RWPE2 (cell line): ENCODE results near the gene LRP1.

Source experiments
- ATAC-seq: fragments of 200-7000 bp; cut with Tn5 transposase; 3 replicates; pipeline ENCODE4 v1.9.1; 2021; ENCODE audit warnings: low read depth
- DNase-seq: peaks from one replicate; pipeline ENCODE4 v3.0.0-alpha.2; 2020; ENCODE audit warnings: low spot score
- H3K27ac ChIP-seq: fragments of 450-650 bp; 2 replicates; pipeline ENCODE4 v1.5.1; 2017; ENCODE audit warnings: mild to moderate bottlenecking; ENCODE audit not compliant: poor library complexity, severe bottlenecking
- H3K27me3 ChIP-seq: fragments of 250-450 bp; sonication (Bioruptor Pico); 2 replicates; pipeline ENCODE4 v1.5.1; 2021; ENCODE audit warnings: mild to moderate bottlenecking, moderate library complexity; ENCODE audit not compliant: insufficient read depth, poor library complexity, severe bottlenecking
- H3K36me3 ChIP-seq: fragments of 250-450 bp; sonication (Bioruptor Pico); 2 replicates; pipeline ENCODE4 v1.5.1; 2020; ENCODE audit warnings: low read depth, mild to moderate bottlenecking, moderate library complexity
- H3K4me1 ChIP-seq: fragments of 250-450 bp; sonication (Bioruptor Pico); 2 replicates; pipeline ENCODE4 v1.5.1; 2021; ENCODE audit warnings: mild to moderate bottlenecking, moderate library complexity; ENCODE audit not compliant: insufficient read depth, poor library complexity, severe bottlenecking
- H3K4me3 ChIP-seq: fragments of 250-450 bp; sonication (Bioruptor Pico); 2 replicates; pipeline ENCODE4 v1.5.1; 2021; ENCODE audit warnings: mild to moderate bottlenecking, moderate library complexity; ENCODE audit not compliant: severe bottlenecking
- H3K9me3 ChIP-seq: fragments of 250-450 bp; sonication (Bioruptor Pico); 2 replicates; pipeline ENCODE4 v1.5.1; 2021; ENCODE audit warnings: mild to moderate bottlenecking, moderate library complexity; ENCODE audit not compliant: severe bottlenecking
- TF ChIP-seq, protein P1 (sequence below): fragments of 450-650 bp; IDR thresholded peaks from one replicate; pipeline ENCODE4 v1.5.1; 2017; ENCODE audit warnings: mild to moderate bottlenecking, moderate library complexity; ENCODE audit not compliant: poor library complexity, severe bottlenecking

Gene LRP1

DNA sequence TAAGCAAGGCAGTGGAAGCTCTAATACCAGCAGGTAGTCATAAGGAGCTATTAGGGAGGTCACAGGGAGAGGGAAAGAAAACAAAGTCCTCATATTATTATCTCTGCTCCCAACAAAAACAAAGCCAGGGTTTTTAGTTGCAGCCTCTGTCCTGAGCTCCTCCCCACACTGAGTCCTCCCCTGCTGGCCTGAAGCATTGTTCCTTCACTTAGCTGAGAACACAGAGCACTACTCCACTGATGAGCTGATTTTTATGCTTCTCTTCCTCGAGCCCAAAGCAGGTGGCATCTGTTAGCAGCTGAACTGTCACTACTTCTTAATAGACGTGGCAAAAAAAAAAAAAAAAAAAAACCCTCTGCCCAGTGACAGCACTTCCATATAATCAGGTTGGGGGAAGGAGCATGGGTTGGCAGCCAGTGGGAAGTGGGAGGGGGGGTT lies 133.2 kb downstream of the LRP1 start:
- no peak overlapping the region for H3K27ac ChIP-seq
- no peak for ATAC-seq

DNA sequence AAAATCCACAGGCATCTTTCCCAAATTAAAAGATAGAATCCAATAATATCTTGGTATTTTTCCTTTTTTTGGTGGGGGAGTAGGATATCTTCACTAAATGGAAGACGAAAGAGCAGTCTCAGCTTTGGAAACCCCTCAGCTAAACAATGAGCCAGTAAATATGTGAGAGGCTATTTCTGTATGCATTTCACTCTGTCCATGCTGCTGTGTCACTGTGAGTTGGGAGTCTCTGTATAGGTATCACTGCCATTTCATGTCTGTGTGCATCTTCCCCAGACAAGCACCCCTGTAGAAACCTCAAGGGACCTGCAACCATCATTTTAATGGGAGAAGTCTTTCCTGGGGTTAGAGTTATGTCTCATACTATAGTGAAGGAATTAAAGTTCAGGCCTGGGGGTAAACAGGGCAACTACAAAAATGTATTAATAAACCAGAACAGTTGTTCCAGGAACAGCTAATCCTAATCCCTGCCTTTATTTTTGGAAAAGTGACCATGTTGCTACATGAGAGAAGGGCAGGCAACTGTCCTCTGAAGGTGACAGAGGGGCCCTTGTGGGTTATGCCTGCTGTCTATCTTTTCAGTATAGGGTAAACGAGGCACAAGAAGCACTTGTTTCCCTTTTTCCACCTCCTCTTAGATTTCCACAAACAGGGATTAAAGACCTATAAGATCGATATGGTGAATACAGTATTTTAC lies 134.0 kb downstream of the LRP1 start:
- peaks cover 62% of the 10 kb centered on the region for H3K36me3 ChIP-seq

More for the DNA sequence above, 133.2 kb downstream of the LRP1 start:
- H3K27me3 ChIP-seq = no peaks in the 10 kb centered on the region
- peaks cover 66% of the 10 kb centered on the region for H3K36me3 ChIP-seq
- H3K4me1 ChIP-seq = no peaks in the 10 kb centered on the region
- no peak overlapping the region for H3K4me3 ChIP-seq
- H3K9me3 ChIP-seq = no peaks in the 10 kb centered on the region
- TF ChIP-seq, protein P1, sequence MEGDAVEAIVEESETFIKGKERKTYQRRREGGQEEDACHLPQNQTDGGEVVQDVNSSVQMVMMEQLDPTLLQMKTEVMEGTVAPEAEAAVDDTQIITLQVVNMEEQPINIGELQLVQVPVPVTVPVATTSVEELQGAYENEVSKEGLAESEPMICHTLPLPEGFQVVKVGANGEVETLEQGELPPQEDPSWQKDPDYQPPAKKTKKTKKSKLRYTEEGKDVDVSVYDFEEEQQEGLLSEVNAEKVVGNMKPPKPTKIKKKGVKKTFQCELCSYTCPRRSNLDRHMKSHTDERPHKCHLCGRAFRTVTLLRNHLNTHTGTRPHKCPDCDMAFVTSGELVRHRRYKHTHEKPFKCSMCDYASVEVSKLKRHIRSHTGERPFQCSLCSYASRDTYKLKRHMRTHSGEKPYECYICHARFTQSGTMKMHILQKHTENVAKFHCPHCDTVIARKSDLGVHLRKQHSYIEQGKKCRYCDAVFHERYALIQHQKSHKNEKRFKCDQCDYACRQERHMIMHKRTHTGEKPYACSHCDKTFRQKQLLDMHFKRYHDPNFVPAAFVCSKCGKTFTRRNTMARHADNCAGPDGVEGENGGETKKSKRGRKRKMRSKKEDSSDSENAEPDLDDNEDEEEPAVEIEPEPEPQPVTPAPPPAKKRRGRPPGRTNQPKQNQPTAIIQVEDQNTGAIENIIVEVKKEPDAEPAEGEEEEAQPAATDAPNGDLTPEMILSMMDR = no peak
- no peak for DNase-seq

More for the DNA sequence above, 134.0 kb downstream of the LRP1 start:
- no peak for ATAC-seq
- no peak overlapping the region for H3K27ac ChIP-seq
- H3K9me3 ChIP-seq = no peaks in the 10 kb centered on the region
- no peak overlapping the region for H3K4me3 ChIP-seq
- DNase-seq = no peak
- TF ChIP-seq, protein P1 = no peak
- H3K27me3 ChIP-seq = no peaks in the 10 kb centered on the region
- H3K4me1 ChIP-seq = no peaks in the 10 kb centered on the region
